ENCODE measurements around the gene PPP1CB.
"Not testable (repeated sequence)": the region's sequence is repeated elsewhere in the genome, so short reads cannot be mapped to it uniquely, and the experiment has no call there.

PPP1CB gene

GRCh38 chr2:28780496-28780895 lies 28.9 kb downstream of the PPP1CB start:
- no peak for DNase-seq

DNA sequence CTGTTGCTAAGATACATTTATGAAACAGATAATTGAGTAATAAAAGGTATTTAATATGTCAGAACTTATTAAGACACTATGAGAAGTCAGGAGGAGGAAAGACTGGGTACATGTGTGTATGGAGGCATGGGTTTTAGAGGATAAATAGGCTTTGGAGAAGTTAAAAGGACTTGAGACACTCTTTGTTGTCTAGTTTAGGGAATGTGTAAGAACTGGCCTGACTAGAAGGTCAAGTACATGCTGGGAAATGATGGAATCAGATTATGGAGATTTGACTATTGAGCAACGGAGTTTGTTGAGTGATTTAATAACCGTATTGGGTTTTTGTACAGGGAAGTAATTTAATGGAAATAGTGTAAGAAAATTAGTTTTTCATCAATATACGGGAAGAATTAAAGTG lies 30.8 kb downstream of the PPP1CB start:
- DNase-seq = no peak

GRCh38 chr2:28784570-28784969 lies 32.9 kb downstream of the PPP1CB start:
- DNase-seq = not testable (repeated sequence)

GRCh38 chr2:28796620-28797019 lies 45.0 kb downstream of the PPP1CB start:
- no peak for DNase-seq

GRCh38 chr2:28801726-28802125 lies 50.1 kb downstream of the PPP1CB start:
- no peak for DNase-seq

DNA sequence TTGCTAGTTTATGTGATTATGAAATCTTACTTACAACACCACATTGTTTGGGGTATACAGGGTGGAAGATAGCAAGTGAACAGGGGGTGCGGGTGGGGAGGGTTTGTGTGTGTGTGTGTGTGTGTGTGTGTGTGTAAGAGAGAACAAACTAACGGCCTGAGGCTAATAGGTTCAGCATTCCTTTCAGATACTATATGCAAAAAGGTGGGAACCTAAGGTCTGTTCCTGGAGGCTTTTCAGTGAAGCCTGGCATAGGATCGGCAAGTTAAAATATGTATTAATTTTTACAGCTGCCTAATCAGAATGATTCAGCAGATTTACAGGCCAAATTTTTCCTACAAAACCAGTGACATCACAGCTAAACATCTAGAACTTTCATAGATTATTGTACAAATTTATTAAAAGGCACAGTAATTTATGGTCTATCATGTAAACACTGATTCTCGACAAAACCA lies 51.4 kb downstream of the PPP1CB start:
- DNase-seq = no peak

DNA sequence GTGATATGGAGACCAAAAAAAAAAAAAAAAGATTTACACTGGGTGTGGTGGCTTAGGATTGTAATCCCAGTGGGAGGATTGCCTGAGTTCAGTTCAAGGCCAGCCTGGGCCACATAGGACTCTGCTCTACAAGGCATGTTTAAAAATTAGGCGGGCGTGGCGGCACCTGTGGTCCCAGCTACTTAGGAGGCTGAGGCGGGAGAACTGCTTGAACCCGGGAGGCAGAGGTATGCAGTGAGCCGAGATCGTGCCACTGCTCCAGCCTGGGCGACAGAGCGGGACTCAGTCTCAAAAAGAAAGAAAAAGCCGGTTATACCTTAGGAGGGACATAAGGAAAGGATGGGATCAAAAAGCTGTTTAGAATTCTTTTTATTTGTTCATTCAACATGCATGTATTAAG lies 58.3 kb downstream of the PPP1CB start:
- DNase-seq = no peak

GRCh38 chr2:28810384-28811285 lies 59.0 kb downstream of the PPP1CB start, which contains the start of gene SPDYA:
Gene SPDYA (plus strand): TSS chr2:28810834. CDS start chr2:28816015, 5,181 bp downstream.
- peak; percentile 88 for DNase-seq

GRCh38 chr2:28818053-28818452 lies 66.4 kb downstream of the PPP1CB start:
- no peak for DNase-seq

DNA sequence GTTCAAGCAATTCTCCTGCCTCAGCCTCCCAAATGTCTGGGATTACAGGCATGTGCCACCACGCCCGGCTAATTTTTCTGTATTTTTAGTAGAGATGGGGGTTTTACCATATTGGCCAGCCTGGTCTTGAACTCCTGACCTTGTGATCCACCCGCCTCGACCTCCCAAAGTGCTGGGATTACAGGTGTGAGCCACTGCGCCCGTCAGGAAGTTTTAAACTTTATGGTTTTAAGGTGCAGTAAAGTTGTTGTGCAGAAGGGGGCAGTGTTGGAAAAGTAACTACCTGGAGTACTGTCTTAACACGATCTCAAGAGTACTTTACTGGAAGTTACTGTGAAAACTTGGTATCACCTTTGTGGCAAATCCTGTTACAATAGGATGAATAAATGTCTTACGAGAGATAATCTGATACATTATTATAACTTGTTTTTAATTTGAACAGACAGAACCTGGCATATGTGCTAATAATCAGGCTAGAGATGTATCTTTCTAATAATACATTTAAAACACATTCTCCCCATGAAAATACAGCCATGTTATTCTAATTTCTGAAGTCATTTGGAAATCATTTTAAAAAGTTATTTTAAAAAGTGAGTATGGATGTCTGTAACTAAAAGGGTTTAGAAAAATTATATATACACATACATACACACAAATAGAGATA lies 69.8 kb downstream of the PPP1CB start:
- DNase-seq = peak; percentile 11

- DNase-seq = no peak
These were observed 70.4 kb downstream of the PPP1CB start for GRCh38 chr2:28822036-28822435.

DNA sequence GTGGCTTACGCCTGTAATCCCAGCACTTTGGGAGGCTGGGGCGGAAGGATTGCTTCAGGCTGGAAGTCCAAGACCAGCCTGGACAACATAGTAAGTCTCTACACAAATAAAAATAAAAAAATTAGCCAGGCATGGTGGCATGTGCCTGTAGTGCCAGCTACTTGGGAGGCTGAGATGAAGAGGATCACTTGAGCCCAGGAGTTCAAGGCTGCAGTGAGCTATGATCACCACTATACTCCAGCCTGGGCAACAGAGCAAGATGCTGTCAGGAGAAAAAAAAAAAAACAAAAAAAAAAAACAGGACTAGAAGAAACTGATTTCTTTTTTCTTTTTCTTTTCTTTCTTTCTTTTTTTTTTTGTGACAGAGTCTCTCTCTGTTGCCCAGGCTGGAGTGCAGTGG lies 72.6 kb downstream of the PPP1CB start:
- DNase-seq = no peak

DNA sequence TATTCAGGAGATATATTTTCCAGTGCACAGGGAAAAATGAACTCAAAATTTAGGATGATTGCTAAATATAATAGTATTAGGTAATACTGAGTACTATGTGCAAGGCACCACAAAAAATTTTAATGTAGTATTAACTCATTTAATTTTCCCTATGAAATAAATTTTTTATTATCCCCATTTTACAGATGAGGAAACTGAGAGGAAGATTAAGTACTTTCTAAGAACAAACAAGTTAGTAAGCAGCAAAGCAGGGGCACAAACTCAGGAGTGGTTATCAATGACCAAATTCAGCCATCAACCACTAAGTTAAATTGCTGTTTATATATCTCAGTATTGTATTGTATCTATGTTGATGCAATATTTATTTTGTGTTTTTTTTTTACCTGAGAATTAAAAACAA lies 73.2 kb downstream of the PPP1CB start:
- no peak for DNase-seq

DNA sequence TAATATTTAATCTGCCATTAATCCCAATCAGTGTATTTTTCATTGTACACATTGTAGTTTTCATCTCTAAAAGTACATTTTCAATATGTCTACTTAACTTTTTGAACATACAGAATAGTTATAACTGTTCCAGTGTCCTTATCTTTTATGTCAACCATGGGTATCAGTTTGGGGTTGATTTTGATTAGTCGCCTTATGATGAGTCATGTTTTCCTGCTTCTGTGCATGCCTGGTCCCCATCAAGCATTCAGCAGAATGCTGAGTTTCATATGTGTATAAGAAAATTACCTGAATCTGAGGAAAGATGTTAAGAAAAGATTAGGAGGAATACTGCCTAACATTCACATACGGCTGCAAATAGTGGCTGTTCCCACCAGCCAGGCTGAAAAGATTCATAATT lies 76.8 kb downstream of the PPP1CB start:
- DNase-seq = no peak

DNA sequence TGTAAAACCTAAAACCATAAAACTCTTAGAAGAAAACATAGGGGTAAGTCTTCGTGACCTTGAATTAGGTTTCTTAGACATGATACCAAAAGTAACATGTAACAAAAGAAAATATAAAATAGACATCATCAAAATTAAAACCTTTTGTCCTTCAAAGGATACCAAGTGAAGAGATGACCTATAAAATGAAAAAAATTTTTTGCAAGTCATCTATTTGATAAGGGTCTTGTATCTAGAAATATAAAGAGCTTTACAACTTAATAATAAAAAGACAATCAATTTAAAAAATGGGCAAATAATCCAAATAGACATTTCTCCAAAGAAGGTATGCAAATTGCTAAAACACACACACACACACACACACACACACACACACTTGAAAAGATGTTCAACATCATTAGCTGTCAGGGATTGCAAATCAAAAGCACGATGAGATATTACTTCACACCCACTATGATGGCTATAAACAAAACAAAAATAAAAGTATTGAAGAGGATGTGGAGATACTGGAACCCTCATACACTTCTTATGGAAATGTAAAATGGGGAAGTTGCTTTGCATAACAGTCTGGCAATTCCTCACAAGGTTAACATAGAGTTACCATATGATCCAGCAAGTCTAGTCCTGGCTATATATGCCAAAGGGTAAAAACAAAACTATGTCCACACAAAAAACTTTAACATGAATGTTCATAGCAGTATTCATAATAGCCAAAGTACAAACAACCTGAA lies 82.3 kb downstream of the PPP1CB start:
- DNase-seq = no peak

GRCh38 chr2:28835781-28836180 lies 84.2 kb downstream of the PPP1CB start:
- no peak for DNase-seq

- DNase-seq = no peak
These were observed 87.3 kb downstream of the PPP1CB start for GRCh38 chr2:28838971-28839370.

DNA sequence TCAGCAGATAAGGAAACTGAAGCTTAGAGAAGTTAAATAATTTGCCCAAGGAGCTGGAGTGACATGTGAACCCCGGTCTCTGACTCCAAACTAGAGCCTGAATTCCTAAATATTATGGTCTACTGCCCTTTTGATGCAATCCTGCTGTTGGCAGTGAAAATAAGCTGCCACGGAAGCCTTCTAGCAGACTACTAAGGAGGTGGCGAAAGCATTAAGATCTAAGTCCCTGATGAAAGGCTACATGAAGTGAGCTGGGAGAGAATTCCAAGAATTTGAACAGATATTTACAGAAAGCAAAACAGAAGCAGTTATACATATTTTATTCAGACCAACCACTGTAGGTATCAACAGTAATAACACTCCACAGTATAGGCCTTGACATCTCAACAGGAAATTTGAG lies 90.4 kb downstream of the PPP1CB start:
- DNase-seq = no peak

Data from DMS79 (cell line).